GM23248 (cell line): ENCODE measurements around the gene SLC15A3. TPM values are rescaled to one million over a fixed set of nuclear protein-coding genes. Genes with fewer than 3 reads are reported as not detected.

Experiments
- DNase-seq: peaks from one replicate; pipeline ENCODE4 v3.0.0-alpha.2; 2015
- H2AFZ ChIP-seq: fragments of 200-600 bp; sonication (generic); 2 replicates; pipeline ENCODE4 v1.6.1; 2016; ENCODE audit warnings: antibody characterized with exemption
- H3F3A ChIP-seq: fragments of 200-600 bp; sonication (generic); 2 replicates; pipeline ENCODE4 v1.6.1; 2016; ENCODE audit warnings: mild to moderate bottlenecking, antibody characterized with exemption, mixed run types; ENCODE audit not compliant: insufficient read depth
- H3K27ac ChIP-seq: fragments of 200-600 bp; sonication (generic); 2 replicates; pipeline ENCODE4 v1.5.1; 2016; ENCODE audit warnings: mild to moderate bottlenecking
- H3K27me3 ChIP-seq: fragments of 200-600 bp; sonication (generic); replicated peaks from 2 replicates; pipeline ENCODE4 v1.6.1; 2016; ENCODE audit warnings: mild to moderate bottlenecking; ENCODE audit not compliant: insufficient read depth
- H3K36me3 ChIP-seq: fragments of 200-600 bp; sonication (generic); 2 replicates; pipeline ENCODE4 v1.6.1; 2016; ENCODE audit warnings: low read depth, mild to moderate bottlenecking
- H3K4me1 ChIP-seq: fragments of 200-600 bp; sonication (generic); 2 replicates; pipeline ENCODE4 v1.6.1; 2016; ENCODE audit warnings: mild to moderate bottlenecking; ENCODE audit not compliant: insufficient read depth
- H3K4me2 ChIP-seq: fragments of 200-600 bp; sonication (generic); one replicate; pipeline ENCODE4 v1.6.1; 2016; ENCODE audit warnings: mild to moderate bottlenecking; ENCODE audit not compliant: unreplicated experiment
- H3K4me3 ChIP-seq: fragments of 200-600 bp; sonication (generic); 2 replicates; pipeline ENCODE4 v1.5.1; 2016; ENCODE audit warnings: mild to moderate bottlenecking
- H3K79me2 ChIP-seq: fragments of 200-600 bp; sonication (generic); 2 replicates; pipeline ENCODE4 v1.6.1; 2016; ENCODE audit warnings: mild to moderate bottlenecking; ENCODE audit not compliant: insufficient read depth
- H3K9ac ChIP-seq: fragments of 200-600 bp; sonication (generic); 2 replicates; pipeline ENCODE4 v1.6.1; 2016; ENCODE audit warnings: mild to moderate bottlenecking
- H3K9me2 ChIP-seq: fragments of 200-600 bp; sonication (generic); 2 replicates; pipeline ENCODE4 v1.6.1; 2016; ENCODE audit warnings: mixed run types, mild to moderate bottlenecking, moderate library complexity; ENCODE audit not compliant: insufficient read depth
- H3K9me3 ChIP-seq: fragments of 200-600 bp; sonication (generic); one replicate; pipeline ENCODE4 v1.6.1; 2017; ENCODE audit warnings: low read depth
- H4K20me1 ChIP-seq: fragments of 200-600 bp; sonication (generic); 2 replicates; pipeline ENCODE4 v1.6.0; 2016; ENCODE audit not compliant: insufficient read depth
- EZH2 ChIP-seq: fragments of 200-600 bp; sonication (generic); IDR thresholded peaks from 2 replicates; pipeline ENCODE4 v1.6.1; 2018; ENCODE audit warnings: antibody characterized with exemption, mild to moderate bottlenecking; ENCODE audit not compliant: insufficient read depth, poor library complexity, severe bottlenecking
- EZH2phosphoT487 ChIP-seq: fragments of 200-600 bp; sonication (generic); IDR thresholded peaks from 2 replicates; pipeline ENCODE4 v1.6.1; 2018; ENCODE audit warnings: antibody characterized with exemption, moderate library complexity, mild to moderate bottlenecking, low read depth; ENCODE audit not compliant: insufficient read depth
- WGBS, 2 experiments: methylation state at CpG; one replicate each; pipeline ENCODE4 v1.1.6; 2015 to 2017; ENCODE audit warnings: low lambda C conversion rate in 2 of 2, low coverage in 1 of 2; ENCODE audit errors: missing lambda C conversion rate in 2 of 2; 5-methylcytosine and 5-hydroxymethylcytosine counted together
- in situ Hi-C: fragments of 300-500 bp; cut with MboI; formaldehyde crosslinking; loops from 2 replicates; pipeline ENCODE4 v1.15.0; 2020
- polyA plus RNA-seq: library from polyadenylated mRNA; unstranded; fragments of >200 nt; fragmentation: Nextera tagmentation; extraction: Ambion mirVana; gene quantifications from 2 replicates; pipeline ENCODE4 v1.2.1, GENCODE V29; 2016
- total RNA-seq: library from RNA; depleted of rRNA; stranded (reverse); fragments of >200 nt; shearing (Covaris generic); gene quantifications from 2 replicates; pipeline ENCODE4 v1.2.3, GENCODE V29; 2014

Gene SLC15A3
- total and polyA plus RNA-seq, 2 experiments from 2014 or later: 1.5 to 2.2 TPM

GRCh38 chr11:60968223-60968622 lies 16.2 kb upstream of the SLC15A3 start:
- WGBS, 2 experiments: 48 to 56% methylated on average over 1 of the region's 1 CpG
- TF ChIP-seq EZH2: no peak
- no peak for TF ChIP-seq EZH2phosphoT487
- H3K4me3 ChIP-seq: no peak overlapping the region
- no peak overlapping the region for H2AFZ ChIP-seq
- no peaks in the 10 kb centered on the region for H3K79me2 ChIP-seq
- no peaks in the 10 kb centered on the region for H3K9me2 ChIP-seq
- no peaks in the 10 kb centered on the region for H3K9me3 ChIP-seq
- no peaks in the 10 kb centered on the region for H4K20me1 ChIP-seq
- H3K27me3 ChIP-seq: peaks cover 44% of the 10 kb centered on the region
- no peak overlapping the region for H3K4me2 ChIP-seq
- no peak for DNase-seq
- H3F3A ChIP-seq: no peaks in the 10 kb centered on the region
- no peak overlapping the region for H3K9ac ChIP-seq
- H3K27ac ChIP-seq: no peak overlapping the region
- no peaks in the 10 kb centered on the region for H3K36me3 ChIP-seq
- in situ Hi-C loops: loop anchor here (10.0 kb wide), 1 partner anchor 217 kb away; no protein-coding TSS in a partner anchor
- no peaks in the 10 kb centered on the region for H3K4me1 ChIP-seq

- Histone ChIP-seq H2AFZ (no peak overlapping the region), H3K9me2 (no peaks in the 10 kb centered on the region), H3K27ac (no peak overlapping the region), H3K9ac (no peak overlapping the region), H3K27me3 (peaks cover 55% of the 10 kb centered on the region), H3K4me1 (no peaks in the 10 kb centered on the region), H3K4me3 (no peak overlapping the region), H3K79me2 (no peaks in the 10 kb centered on the region), H3K9me3 (no peaks in the 10 kb centered on the region), H3F3A (no peaks in the 10 kb centered on the region), H3K4me2 (no peak overlapping the region), H3K36me3 (no peaks in the 10 kb centered on the region), H4K20me1 (no peaks in the 10 kb centered on the region)
- 31 to 34% methylated on average over 4 of the region's 4 CpGs for WGBS, 2 experiments
- in situ Hi-C loops: loop anchor here (10.0 kb wide), 1 partner anchor 218 kb away; no protein-coding TSS in a partner anchor
- no peak for DNase-seq
- TF ChIP-seq EZH2phosphoT487: no peak
Measured at GRCh38 chr11:60966890-60967289, 14.9 kb upstream of the SLC15A3 start.

- Histone ChIP-seq H3K4me2 (no peak overlapping the region), H4K20me1 (no peaks in the 10 kb centered on the region), H2AFZ (no peak overlapping the region), H3K4me1 (no peaks in the 10 kb centered on the region), H3F3A (no peaks in the 10 kb centered on the region), H3K4me3 (no peak overlapping the region), H3K27ac (no peak overlapping the region), H3K9me2 (no peaks in the 10 kb centered on the region), H3K27me3 (peaks cover 67% of the 10 kb centered on the region), H3K36me3 (no peaks in the 10 kb centered on the region), H3K9me3 (no peaks in the 10 kb centered on the region), H3K79me2 (no peaks in the 10 kb centered on the region), H3K9ac (no peak overlapping the region)
- 47 to 50% methylated on average over 6 of the region's 6 CpGs for WGBS, 2 experiments
- TF ChIP-seq EZH2phosphoT487 (no peak), EZH2 (no peak)
- no peak for DNase-seq
- in situ Hi-C loops: loop anchor here (10.0 kb wide), 1 partner anchor 220 kb away; no protein-coding TSS in a partner anchor
Measured at GRCh38 chr11:60964801-60965200, 12.8 kb upstream of the SLC15A3 start.

GRCh38 chr11:60960405-60960804 lies 8.4 kb upstream of the SLC15A3 start:
- WGBS, 2 experiments: 65 to 72% methylated on average over 7 of the region's 7 CpGs
- Histone ChIP-seq H3K27me3 (peaks cover 30% of the 10 kb centered on the region), H3K4me1 (no peaks in the 10 kb centered on the region), H2AFZ (no peak overlapping the region), H4K20me1 (no peaks in the 10 kb centered on the region), H3K4me3 (no peak overlapping the region), H3K9me3 (no peaks in the 10 kb centered on the region), H3K4me2 (no peak overlapping the region), H3K9me2 (no peaks in the 10 kb centered on the region), H3K9ac (no peak overlapping the region), H3F3A (no peaks in the 10 kb centered on the region), H3K27ac (no peak overlapping the region), H3K79me2 (no peaks in the 10 kb centered on the region), H3K36me3 (no peaks in the 10 kb centered on the region)
- TF ChIP-seq EZH2phosphoT487 (no peak), EZH2 (no peak)
- DNase-seq: no peak
- in situ Hi-C loops: loop anchor here (10.0 kb wide), 1 partner anchor 224 kb away; no protein-coding TSS in a partner anchor

- no peak overlapping the region for H2AFZ ChIP-seq
- no peaks in the 10 kb centered on the region for H3K79me2 ChIP-seq
- no peak overlapping the region for H3K9ac ChIP-seq
- H3K4me1 ChIP-seq: no peaks in the 10 kb centered on the region
- no peak overlapping the region for H3K27ac ChIP-seq
- no peaks in the 10 kb centered on the region for H3K9me2 ChIP-seq
- no peaks in the 10 kb centered on the region for H3F3A ChIP-seq
- H3K9me3 ChIP-seq: no peaks in the 10 kb centered on the region
- no peaks in the 10 kb centered on the region for H3K36me3 ChIP-seq
- H3K4me2 ChIP-seq: no peak overlapping the region
- in situ Hi-C loops: no loop called here
- H3K27me3 ChIP-seq: peaks cover 30% of the 10 kb centered on the region
- no peak for TF ChIP-seq EZH2
- TF ChIP-seq EZH2phosphoT487: no peak
- no peak for DNase-seq
- WGBS, 2 experiments: 60 to 63% methylated on average over 6 of the region's 6 CpGs
- H4K20me1 ChIP-seq: no peaks in the 10 kb centered on the region
- no peak overlapping the region for H3K4me3 ChIP-seq
Measured at GRCh38 chr11:60959431-60959830, 7.5 kb upstream of the SLC15A3 start.
